AG04450 (cell line): ENCODE data around the gene CYTH2. TPM values are rescaled to one million over a fixed set of nuclear protein-coding genes. Genes with fewer than 3 reads are reported as not detected.

Experiments used
- CTCF ChIA-PET: fragments of 300-600, 350-600 bp; formaldehyde crosslinking; extraction: SDS; loops from one replicate; lab custom pipeline; 2022; ENCODE audit warnings: antibody characterized with exemption, inconsistent platforms; lab: Charles Lee
- POLR2A ChIA-PET: fragments of 350-600 bp; formaldehyde crosslinking; extraction: SDS; loops from one replicate; lab custom pipeline; 2021; ENCODE audit warnings: antibody characterized with exemption, inconsistent platforms; lab: Yijun Ruan, JAX
- DNase-seq: peaks from one replicate; pipeline ENCODE4 v3.0.0-alpha.2; 2011; ENCODE audit warnings: low read depth, low spot score
- H3K27ac ChIP-seq: one replicate; pipeline ENCODE4 v1.5.1; 2012; ENCODE audit warnings: low read depth, low read length, control low read depth
- H3K27me3 ChIP-seq: one replicate; pipeline ENCODE4 v1.6.0; 2012; ENCODE audit warnings: low read length; ENCODE audit not compliant: control insufficient read depth, insufficient read depth
- H3K4me3 ChIP-seq: 2 replicates; pipeline ENCODE4 v1.5.1; 2011; ENCODE audit warnings: mild to moderate bottlenecking, low read depth, low read length, control low read depth
- H3K9me3 ChIP-seq: 2 replicates; pipeline ENCODE4 v1.5.1; 2012; ENCODE audit warnings: low read length; ENCODE audit not compliant: control insufficient read depth, insufficient read depth
- CTCF ChIP-seq: IDR thresholded peaks from 2 replicates; pipeline ENCODE4 v1.5.1; 2011; ENCODE audit warnings: low read depth, low read length, control low read depth, inconsistent platforms
- polyA plus RNA-seq: library from polyadenylated mRNA; depleted of rRNA; stranded (reverse); fragments of >200 nt; gene quantifications from 2 replicates; pipeline ENCODE4 v1.2.3, GENCODE V29; 2011

The CYTH2 gene
- polyA plus RNA-seq, 1 experiment, result 29.3 TPM

GRCh38 chr19:48450441-48450840 lies 18.7 kb upstream of the CYTH2 start:
- ChIA-PET CTCF (no interaction called here), POLR2A (interaction anchor here (0.6 kb wide), 1 partner anchor 923 kb away, joined by 3 read pairs; no protein-coding TSS in a partner anchor)
- DNase-seq, result no peak
- Histone ChIP-seq H3K27ac (no peak overlapping the region), H3K27me3 (no peaks in the 10 kb centered on the region), H3K4me3 (no peak overlapping the region), H3K9me3 (no peaks in the 10 kb centered on the region)
- TF ChIP-seq CTCF, result no peak

GRCh38 chr19:48450863-48451262 lies 18.3 kb upstream of the CYTH2 start:
- H3K4me3 ChIP-seq, result no peak overlapping the region
- DNase-seq, result no peak
- ChIA-PET CTCF (interaction anchor here (0.6 kb wide), 2 partner anchors 134 to 235 kb away, joined by 3 read pairs; no protein-coding TSS in a partner anchor), POLR2A (no interaction called here)
- H3K27ac ChIP-seq, result no peak overlapping the region
- TF ChIP-seq CTCF, result no peak
- no peaks in the 10 kb centered on the region for H3K27me3 ChIP-seq
- H3K9me3 ChIP-seq, result no peaks in the 10 kb centered on the region

GRCh38 chr19:48451624-48452023 lies 17.5 kb upstream of the CYTH2 start:
- Histone ChIP-seq H3K4me3 (no peak overlapping the region), H3K27me3 (no peaks in the 10 kb centered on the region), H3K9me3 (no peaks in the 10 kb centered on the region), H3K27ac (no peak overlapping the region)
- CTCF ChIA-PET, result interaction anchor here (0.6 kb wide), 2 partner anchors 133 to 236 kb away, joined by 3 read pairs; no protein-coding TSS in a partner anchor
- DNase-seq, result no peak
- POLR2A ChIA-PET, result no interaction called here
- no peak for TF ChIP-seq CTCF

- no peak for DNase-seq
- ChIA-PET POLR2A (no interaction called here), CTCF (no interaction called here)
- H3K27ac ChIP-seq, result no peak overlapping the region
- no peak overlapping the region for H3K4me3 ChIP-seq
- H3K27me3 ChIP-seq, result no peaks in the 10 kb centered on the region
- H3K9me3 ChIP-seq, result no peaks in the 10 kb centered on the region
- no peak for TF ChIP-seq CTCF
Measured at GRCh38 chr19:48452289-48453190, 16.6 kb upstream of the CYTH2 start.

- ChIA-PET POLR2A (no interaction called here), CTCF (no interaction called here)
- DNase-seq, result no peak
- H3K9me3 ChIP-seq, result no peaks in the 10 kb centered on the region
- no peaks in the 10 kb centered on the region for H3K27me3 ChIP-seq
- TF ChIP-seq CTCF, result no peak
- no peak overlapping the region for H3K27ac ChIP-seq
- no peak overlapping the region for H3K4me3 ChIP-seq
Measured at GRCh38 chr19:48454150-48454730, 14.9 kb upstream of the CYTH2 start.
